ENCODE results near the gene CAPN1. TPM values are rescaled to one million over a fixed set of nuclear protein-coding genes. Genes with fewer than 3 reads are reported as not detected.

CAPN1 gene
- polyA plus RNA-seq, 2 of the 4 experiments (the other 2 are of a cell fraction) = 63.7 to 93.1 TPM

- H3K27ac ChIP-seq = peak overlapping the region; percentile 99
- CTCF ChIA-PET = interaction anchor here (0.7 to 3.9 kb wide), 27 partner anchors 12 to 135 kb away, joined by 3 to 22 read pairs (median 4); partner anchors contain the start of genes FAU, MRPL49, SPDYC and ZNHIT2
- no peaks in the 10 kb centered on the region for H3K9me3 ChIP-seq
- H3K4me3 ChIP-seq = peak overlapping the region; percentile 97
- WGBS (ENCODE audit: missing lambda C conversion rate) = 3% methylated on average over 31 of the region's 60 CpGs
- peaks cover 17% of the 10 kb centered on the region; the same call in 2 of the 3 replicates for H3K4me1 ChIP-seq
- peak; percentile 76 to 77 for DNase-seq (ENCODE audit: low read depth in 1 of 2, low spot score in 1 of 2)
- no peak for FAIRE-seq
- TF ChIP-seq CBX8 (IDR thresholded peaks at IDR 0.05) (no peak), MAFK (IDR thresholded peaks at IDR 0.05; ENCODE audit: partially characterized antibody) (no peak), BCL3 (IDR thresholded peaks at IDR 0.05) (peak; percentile 46; the same call in 1 of the 3 replicates), FOSL2 (IDR thresholded peaks at IDR 0.05) (no peak), FOSL2 (CRISPR knock-in tag; IDR thresholded peaks at IDR 0.05) (no peak), RARB (CRISPR knock-in tag; IDR thresholded peaks at IDR 0.05) (no peak), MAZ (IDR thresholded peaks at IDR 0.05; ENCODE audit: borderline replicate concordance, low read depth, low read length) (0 out of 2 replicates have a peak, but pooled peaks have one; percentile 18), FOSB (CRISPR knock-in tag; IDR thresholded peaks at IDR 0.05) (no peak), EHF (CRISPR knock-in tag; IDR thresholded peaks at IDR 0.05) (no peak), ZNF302 (CRISPR knock-in tag; IDR thresholded peaks at IDR 0.05) (no peak), JUN (IDR thresholded peaks at IDR 0.05) (0 out of 5 replicates have a peak, but pooled peaks of 1 of the 2 experiments have one; percentile 45), CEBPB (IDR thresholded peaks at IDR 0.05) (0 out of 4 replicates have a peak, but pooled peaks of 1 of the 2 experiments have one; percentile 10), POLR2AphosphoS2 (conservative IDR thresholded peaks at IDR 0.05; ENCODE audit: low read length) (no peak), REST (IDR thresholded peaks at IDR 0.05) (peak; percentile 75), PHF8 (IDR thresholded peaks at IDR 0.05; ENCODE audit: borderline replicate concordance, low read depth) (peak; percentile 62; the same call in 1 of the 2 replicates), KDM5A (IDR thresholded peaks at IDR 0.05) (peak; percentile 83), ZFP36 (IDR thresholded peaks at IDR 0.05; ENCODE audit: borderline replicate concordance, partially characterized antibody) (peak; percentile 34), TP53 (CRISPR knock-in tag; IDR thresholded peaks at IDR 0.05) (no peak), HEYL (CRISPR knock-in tag; IDR thresholded peaks at IDR 0.05) (no peak), NPAS2 (CRISPR knock-in tag; IDR thresholded peaks at IDR 0.05; ENCODE audit: borderline replicate concordance) (no peak), HOXB5 (CRISPR knock-in tag; IDR thresholded peaks at IDR 0.05) (no peak), JUNB (IDR thresholded peaks at IDR 0.05) (no peak), EHMT2 (IDR thresholded peaks at IDR 0.05; ENCODE audit: low read depth) (no peak), HDAC2 (IDR thresholded peaks at IDR 0.05) (no peak), POLR2A (IDR thresholded peaks at IDR 0.05; ENCODE audit: low read length) (no peak), HES2 (IDR thresholded peaks at IDR 0.05) (no peak), ESRRA (IDR thresholded peaks at IDR 0.05; ENCODE audit: borderline replicate concordance, low read length) (no peak), SMC3 (IDR thresholded peaks at IDR 0.05) (peak; percentile 62), RAD21 (conservative IDR thresholded peaks at IDR 0.05 in 1 of 2, IDR thresholded peaks at IDR 0.05 in 1 of 2) (peak; percentile 63 to 75), NFE2L2 (conservative IDR thresholded peaks at IDR 0.05; ENCODE audit: low read length) (no peak), MYC (IDR thresholded peaks at IDR 0.05; ENCODE audit: borderline replicate concordance, low read length) (no peak), MAX (IDR thresholded peaks at IDR 0.05) (peak; percentile 56), CTCF (IDR thresholded peaks at IDR 0.05) (peak; percentile 52)
- POLR2A ChIA-PET = interaction anchor here (0.6 to 3.5 kb wide), 6 partner anchors 10 to 81 kb away, joined by 3 to 28 read pairs (median 10); partner anchors contain the start of genes FAU, MRPL49, POLA2 and SYVN1
- peak overlapping the region; percentile 97 for H3K4me2 ChIP-seq
- peak; percentile 83 to 85 for ATAC-seq
Measured at GRCh38 chr11:65180877-65181568, 705 bp upstream of the CAPN1 start.

Data from A549 (cell line).